ENCODE results near the gene LRRC26. TPM values are rescaled to one million over a fixed set of nuclear protein-coding genes. Genes with fewer than 3 reads are reported as not detected.

LRRC26 gene
- total RNA-seq, 1 experiment from 2014 or later: 2.4 TPM

DNA sequence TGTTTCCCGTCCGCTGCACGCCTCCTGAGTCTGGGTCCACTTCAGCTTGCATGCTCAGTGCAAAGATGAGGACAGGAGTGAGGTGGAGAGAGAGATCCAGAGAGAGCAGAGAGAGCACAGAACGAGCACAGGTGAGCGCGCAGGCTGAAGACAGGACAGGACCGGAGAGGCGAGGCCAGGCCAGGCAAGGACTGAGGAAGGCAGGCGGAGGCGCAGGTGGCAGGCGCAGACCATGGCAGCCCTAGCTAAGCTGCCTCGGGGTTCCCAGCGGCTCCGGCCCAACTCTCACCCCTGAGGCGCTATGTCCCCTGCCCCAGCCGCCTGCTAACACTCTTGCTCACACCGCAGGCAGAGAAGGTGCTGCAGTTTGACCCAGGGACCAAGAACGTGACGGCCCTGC, 21.2 kb downstream of the LRRC26 start:
- Histone ChIP-seq H3K9ac (ENCODE audit: low read length) (no peak overlapping the region), H3K27me3 (ENCODE audit: insufficient read depth, low read length) (no peaks in the 10 kb centered on the region), H3K27ac (ENCODE audit: low read depth, low read length) (no peak overlapping the region; the same call in 1 of the 2 replicates), H3K79me2 (ENCODE audit: insufficient read depth, low read length) (no peaks in the 10 kb centered on the region), H3K4me3 (replicated peaks in 1 of 2; ENCODE audit: low read depth in 1 of 2, low read length in 2 of 2) (no peak overlapping the region), H3K36me3 (ENCODE audit: control insufficient read depth in 1 of 2, insufficient read depth in 2 of 2, low read length in 2 of 2) (no peaks in the 10 kb centered on the region), H3K4me1 (ENCODE audit: control insufficient read depth in 1 of 2, insufficient read depth in 2 of 2, low read length in 2 of 2) (peaks cover 12 to 22% of the 10 kb centered on the region in 2 experiments), H4K20me1 (ENCODE audit: insufficient read depth) (no peaks in the 10 kb centered on the region), H3K9me2 (ENCODE audit: insufficient read depth) (no peaks in the 10 kb centered on the region), H3K9me3 (ENCODE audit: control insufficient read depth in 1 of 2, insufficient read depth in 1 of 2, low read depth in 1 of 2, low read length in 2 of 2) (no peaks in the 10 kb centered on the region; a peak in 1 of 4 replicates), H2AFZ (ENCODE audit: low read depth, low read length, poor library complexity, severe bottlenecking) (no peak overlapping the region), H3K4me2 (ENCODE audit: low read length) (no peak overlapping the region)
- BruUV-seq (replicated peaks): no TSS peak
- TF ChIP-seq FOSL1 (IDR thresholded peaks at IDR 0.05; ENCODE audit: low read depth) (no peak), YY1 (IDR thresholded peaks at IDR 0.05; ENCODE audit: extremely low read depth, insufficient replicate concordance, low read depth, low read length) (no peak)
- TF ChIP-seq, protein P1, sequence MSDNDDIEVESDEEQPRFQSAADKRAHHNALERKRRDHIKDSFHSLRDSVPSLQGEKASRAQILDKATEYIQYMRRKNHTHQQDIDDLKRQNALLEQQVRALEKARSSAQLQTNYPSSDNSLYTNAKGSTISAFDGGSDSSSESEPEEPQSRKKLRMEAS (IDR thresholded peaks at IDR 0.05): no peak
- TF ChIP-seq, protein P2, sequence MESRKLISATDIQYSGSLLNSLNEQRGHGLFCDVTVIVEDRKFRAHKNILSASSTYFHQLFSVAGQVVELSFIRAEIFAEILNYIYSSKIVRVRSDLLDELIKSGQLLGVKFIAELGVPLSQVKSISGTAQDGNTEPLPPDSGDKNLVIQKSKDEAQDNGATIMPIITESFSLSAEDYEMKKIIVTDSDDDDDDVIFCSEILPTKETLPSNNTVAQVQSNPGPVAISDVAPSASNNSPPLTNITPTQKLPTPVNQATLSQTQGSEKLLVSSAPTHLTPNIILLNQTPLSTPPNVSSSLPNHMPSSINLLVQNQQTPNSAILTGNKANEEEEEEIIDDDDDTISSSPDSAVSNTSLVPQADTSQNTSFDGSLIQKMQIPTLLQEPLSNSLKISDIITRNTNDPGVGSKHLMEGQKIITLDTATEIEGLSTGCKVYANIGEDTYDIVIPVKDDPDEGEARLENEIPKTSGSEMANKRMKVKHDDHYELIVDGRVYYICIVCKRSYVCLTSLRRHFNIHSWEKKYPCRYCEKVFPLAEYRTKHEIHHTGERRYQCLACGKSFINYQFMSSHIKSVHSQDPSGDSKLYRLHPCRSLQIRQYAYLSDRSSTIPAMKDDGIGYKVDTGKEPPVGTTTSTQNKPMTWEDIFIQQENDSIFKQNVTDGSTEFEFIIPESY (IDR thresholded peaks at IDR 0.05; ENCODE audit: extremely low read depth, insufficient replicate concordance, low read length): no peak
- CTCF ChIA-PET: no interaction called here
- intact Hi-C loops (cut with micrococcal nuclease): no loop called here
- ATAC-seq: no peak
- no peak for DNase-seq (ENCODE audit: low read depth, low spot score)
- RAD21 ChIA-PET (ENCODE audit: low non-redundant PET in 1 of 2, low total read pairs in 2 of 2, uncharacterized antibody in 2 of 2, unreplicated experiment in 2 of 2): no interaction called here
- POLR2A ChIA-PET: interaction anchor here (3.1 kb wide), 1 partner anchor 14 kb away, joined by 16 read pairs; no protein-coding TSS in a partner anchor

DNA sequence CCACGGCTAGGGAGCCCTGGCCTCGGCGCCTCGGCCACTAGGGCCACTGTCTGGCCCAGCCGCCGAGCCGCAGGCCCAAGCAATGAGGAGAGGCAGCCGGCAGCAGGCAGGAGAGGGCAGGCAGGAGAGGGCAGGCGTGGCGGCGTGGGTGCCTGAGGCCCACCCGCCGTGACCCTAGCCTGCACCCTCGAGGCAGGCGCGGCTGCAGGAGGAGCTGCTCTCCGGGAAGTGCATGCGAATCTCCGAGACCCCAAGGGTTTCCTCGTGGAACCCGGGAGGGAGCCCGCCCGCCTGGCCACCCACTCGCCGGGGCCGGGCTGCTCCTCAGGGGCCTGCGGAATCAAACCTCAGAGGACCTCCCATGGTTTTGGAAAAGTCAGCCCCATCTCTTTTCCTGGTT, 21.6 kb downstream of the LRRC26 start:
- ChIA-PET CTCF (no interaction called here), RAD21 (ENCODE audit: low non-redundant PET in 1 of 2, low total read pairs in 2 of 2, uncharacterized antibody in 2 of 2, unreplicated experiment in 2 of 2) (no interaction called here), POLR2A (no interaction called here)
- Histone ChIP-seq H3K4me2 (ENCODE audit: low read length) (no peak overlapping the region), H3K9me3 (ENCODE audit: control insufficient read depth in 1 of 2, insufficient read depth in 1 of 2, low read depth in 1 of 2, low read length in 2 of 2) (no peaks in the 10 kb centered on the region; a peak in 1 of 4 replicates), H3K4me3 (replicated peaks in 1 of 2; ENCODE audit: low read depth in 1 of 2, low read length in 2 of 2) (no peak overlapping the region), H3K36me3 (ENCODE audit: control insufficient read depth in 1 of 2, insufficient read depth in 2 of 2, low read length in 2 of 2) (no peaks in the 10 kb centered on the region), H4K20me1 (ENCODE audit: insufficient read depth) (no peaks in the 10 kb centered on the region), H3K9ac (ENCODE audit: low read length) (no peak overlapping the region), H3K79me2 (ENCODE audit: insufficient read depth, low read length) (no peaks in the 10 kb centered on the region), H3K9me2 (ENCODE audit: insufficient read depth) (no peaks in the 10 kb centered on the region), H3K27ac (ENCODE audit: low read depth, low read length) (no peak overlapping the region), H3K4me1 (ENCODE audit: control insufficient read depth in 1 of 2, insufficient read depth in 2 of 2, low read length in 2 of 2) (peaks cover 12 to 22% of the 10 kb centered on the region in 2 experiments), H2AFZ (ENCODE audit: low read depth, low read length, poor library complexity, severe bottlenecking) (no peak overlapping the region), H3K27me3 (ENCODE audit: insufficient read depth, low read length) (no peaks in the 10 kb centered on the region)
- DNase-seq (ENCODE audit: low read depth, low spot score): no peak
- intact Hi-C loops (cut with micrococcal nuclease): no loop called here
- ATAC-seq: no peak
- BruUV-seq (replicated peaks): no TSS peak
- TF ChIP-seq FOSL1 (IDR thresholded peaks at IDR 0.05; ENCODE audit: low read depth) (no peak), TCF7L2 (IDR thresholded peaks at IDR 0.05; ENCODE audit: borderline replicate concordance, extremely low read depth, insufficient read depth, insufficient read length) (no peak), EZH2 (IDR thresholded peaks at IDR 0.05) (no peak), SP1 (IDR thresholded peaks at IDR 0.05; ENCODE audit: low read depth) (no peak), CEBPB (IDR thresholded peaks at IDR 0.05; ENCODE audit: low read depth) (no peak), SIN3A (IDR thresholded peaks at IDR 0.05; ENCODE audit: low read depth) (no peak), SRF (IDR thresholded peaks at IDR 0.05; ENCODE audit: low read depth) (no peak), CBX3 (IDR thresholded peaks at IDR 0.05; ENCODE audit: low read depth) (no peak), ELF1 (IDR thresholded peaks at IDR 0.05; ENCODE audit: borderline replicate concordance, low read depth) (no peak), POLR2AphosphoS5 (IDR thresholded peaks at IDR 0.05; ENCODE audit: low read depth, low read length) (no peak)
- TF ChIP-seq, protein P1 (IDR thresholded peaks at IDR 0.05): no peak
- TF ChIP-seq, protein P3, sequence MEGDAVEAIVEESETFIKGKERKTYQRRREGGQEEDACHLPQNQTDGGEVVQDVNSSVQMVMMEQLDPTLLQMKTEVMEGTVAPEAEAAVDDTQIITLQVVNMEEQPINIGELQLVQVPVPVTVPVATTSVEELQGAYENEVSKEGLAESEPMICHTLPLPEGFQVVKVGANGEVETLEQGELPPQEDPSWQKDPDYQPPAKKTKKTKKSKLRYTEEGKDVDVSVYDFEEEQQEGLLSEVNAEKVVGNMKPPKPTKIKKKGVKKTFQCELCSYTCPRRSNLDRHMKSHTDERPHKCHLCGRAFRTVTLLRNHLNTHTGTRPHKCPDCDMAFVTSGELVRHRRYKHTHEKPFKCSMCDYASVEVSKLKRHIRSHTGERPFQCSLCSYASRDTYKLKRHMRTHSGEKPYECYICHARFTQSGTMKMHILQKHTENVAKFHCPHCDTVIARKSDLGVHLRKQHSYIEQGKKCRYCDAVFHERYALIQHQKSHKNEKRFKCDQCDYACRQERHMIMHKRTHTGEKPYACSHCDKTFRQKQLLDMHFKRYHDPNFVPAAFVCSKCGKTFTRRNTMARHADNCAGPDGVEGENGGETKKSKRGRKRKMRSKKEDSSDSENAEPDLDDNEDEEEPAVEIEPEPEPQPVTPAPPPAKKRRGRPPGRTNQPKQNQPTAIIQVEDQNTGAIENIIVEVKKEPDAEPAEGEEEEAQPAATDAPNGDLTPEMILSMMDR (IDR thresholded peaks at IDR 0.05 in 2 of 3, conservative IDR thresholded peaks at IDR 0.05 in 1 of 3; ENCODE audit: borderline replicate concordance in 1 of 3, insufficient read depth in 1 of 3, low read depth in 2 of 3, low read length in 2 of 3): no peak

All from HCT116 (cell line).